ENCODE measurements around the gene CCDC158.
"Not testable (repeated sequence)": the region's sequence is repeated elsewhere in the genome, so short reads cannot be mapped to it uniquely, and the experiment has no call there.

The CCDC158 gene

DNA sequence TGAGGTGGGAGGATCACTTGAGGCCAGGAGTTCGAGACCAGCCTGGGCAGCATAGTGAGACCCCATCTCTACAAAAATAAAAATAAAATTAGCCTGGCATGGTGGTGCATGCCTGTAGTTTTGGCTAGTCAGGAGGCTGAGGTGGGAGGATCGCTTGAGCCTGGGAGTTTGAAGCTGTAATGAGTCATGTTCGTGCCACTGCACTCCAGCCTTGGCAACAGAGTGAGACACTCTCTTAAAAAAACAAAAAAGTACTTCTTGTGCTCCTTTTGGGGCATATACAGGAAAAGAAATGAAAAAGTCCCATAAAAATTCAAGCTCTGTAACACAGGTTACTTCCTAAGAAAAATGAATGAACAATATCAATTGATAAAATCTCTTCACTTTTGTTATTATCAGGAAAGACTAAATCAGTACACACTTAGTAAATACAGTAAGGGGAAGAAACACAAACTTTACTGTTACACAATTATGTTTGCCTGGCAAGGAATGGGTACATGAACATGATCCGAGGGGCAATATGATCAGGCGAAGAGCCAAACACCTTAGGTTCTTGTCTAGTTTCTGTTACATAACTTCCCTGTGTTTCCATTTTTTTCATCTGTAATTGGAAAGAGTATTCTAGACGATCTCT, 46.9 kb downstream of the CCDC158 start:
- no peak for DNase-seq (ENCODE audit: extremely low read depth in 1 of 2, low read depth in 1 of 2)

DNA sequence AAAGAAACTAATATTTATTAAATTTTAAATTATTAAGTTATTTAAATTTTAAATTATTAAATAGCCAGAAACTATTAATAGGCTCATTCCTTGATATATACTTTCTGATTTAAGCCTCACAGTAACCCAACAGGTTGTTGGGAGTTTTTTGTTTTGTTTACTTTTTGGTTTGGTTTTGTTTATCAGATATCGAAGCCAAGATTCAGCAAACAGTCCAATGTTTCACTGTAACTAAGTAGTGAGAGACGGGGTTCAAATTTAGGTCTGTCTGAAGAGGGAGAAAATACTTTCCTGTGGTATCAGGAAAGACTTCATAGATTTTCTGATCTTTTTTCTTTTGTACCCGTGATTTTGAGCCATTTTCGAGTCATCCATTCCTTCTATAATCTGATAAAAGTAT, 54.2 kb downstream of the CCDC158 start:
- no peak for DNase-seq (ENCODE audit: extremely low read depth in 1 of 2, low read depth in 1 of 2)

DNA sequence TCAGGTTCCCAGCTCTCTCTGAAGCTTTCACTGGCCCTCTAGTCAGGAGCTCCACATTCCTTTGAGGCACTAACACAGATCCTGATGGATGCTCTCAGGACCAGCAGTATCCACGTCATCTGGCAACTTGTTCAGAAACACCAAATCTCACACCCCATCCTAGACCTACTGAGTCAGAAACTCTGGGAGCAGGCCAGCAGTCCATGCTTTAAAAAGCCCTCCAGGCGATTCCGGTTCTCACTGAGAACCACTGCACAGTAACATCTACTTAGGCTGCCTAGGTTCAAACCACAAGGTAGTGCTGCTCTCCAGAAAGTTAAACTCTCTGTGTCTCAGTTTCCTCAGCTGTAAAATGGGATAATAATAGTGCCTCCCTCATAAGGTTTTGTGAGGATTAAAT, 55.3 kb downstream of the CCDC158 start:
- DNase-seq (ENCODE audit: extremely low read depth in 1 of 2, low read depth in 1 of 2) = no peak

DNA sequence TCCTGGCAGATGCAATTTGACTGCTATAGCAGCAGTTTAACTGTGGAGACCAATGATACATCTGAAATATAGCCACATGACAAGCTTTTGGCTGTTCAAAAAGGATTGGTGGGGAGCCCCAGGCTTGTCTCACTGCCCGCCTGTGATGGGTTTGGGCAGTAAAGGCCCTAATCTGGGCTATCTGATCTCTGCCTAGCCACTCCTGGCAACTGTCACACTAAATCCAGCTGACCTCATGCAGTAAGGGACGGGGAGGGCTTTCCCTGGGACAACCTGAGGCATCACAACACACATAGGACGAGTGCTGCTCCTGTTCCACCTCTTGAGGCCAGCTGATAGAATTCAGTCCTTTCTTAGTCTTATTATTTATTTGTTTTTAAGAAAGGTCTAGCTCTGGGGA, 56.2 kb downstream of the CCDC158 start:
- DNase-seq (ENCODE audit: extremely low read depth in 1 of 2, low read depth in 1 of 2) = no peak

DNA sequence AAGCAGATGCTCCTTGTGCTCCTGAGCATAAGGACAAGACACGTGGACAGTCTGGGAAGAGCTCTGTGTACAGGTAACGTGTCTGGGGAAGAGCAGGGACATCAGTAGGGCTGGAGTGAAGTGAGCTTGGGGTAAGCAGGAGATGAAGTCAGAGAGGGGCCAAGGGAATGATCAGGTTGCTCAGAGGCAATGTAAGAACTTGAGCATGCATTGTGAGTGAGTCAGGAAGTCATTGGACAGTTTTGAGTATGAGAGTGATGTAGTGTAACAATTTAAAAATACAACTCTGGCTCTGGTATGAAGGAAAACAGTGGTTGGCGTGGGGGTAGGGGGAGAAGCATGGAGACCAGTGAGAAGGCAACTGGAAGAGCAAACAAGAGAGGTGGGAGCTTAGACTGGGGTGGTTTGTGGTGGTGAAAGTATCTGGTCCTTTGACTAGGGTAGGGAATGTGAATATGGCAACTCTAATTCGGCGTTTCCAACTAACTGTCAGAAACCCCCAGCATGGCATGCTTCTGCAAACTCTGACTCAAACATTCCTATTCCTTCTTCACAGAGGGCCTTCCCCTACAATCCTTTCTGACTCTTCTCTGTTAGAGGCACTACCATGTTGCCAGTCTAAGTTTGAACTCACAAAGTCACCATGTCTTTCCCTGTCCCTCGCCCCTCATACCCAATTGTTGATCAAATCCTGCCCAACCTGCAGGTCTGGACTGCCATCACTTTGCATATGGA, 57.2 kb downstream of the CCDC158 start:
- no peak for DNase-seq (ENCODE audit: extremely low read depth in 1 of 2, low read depth in 1 of 2)

DNA sequence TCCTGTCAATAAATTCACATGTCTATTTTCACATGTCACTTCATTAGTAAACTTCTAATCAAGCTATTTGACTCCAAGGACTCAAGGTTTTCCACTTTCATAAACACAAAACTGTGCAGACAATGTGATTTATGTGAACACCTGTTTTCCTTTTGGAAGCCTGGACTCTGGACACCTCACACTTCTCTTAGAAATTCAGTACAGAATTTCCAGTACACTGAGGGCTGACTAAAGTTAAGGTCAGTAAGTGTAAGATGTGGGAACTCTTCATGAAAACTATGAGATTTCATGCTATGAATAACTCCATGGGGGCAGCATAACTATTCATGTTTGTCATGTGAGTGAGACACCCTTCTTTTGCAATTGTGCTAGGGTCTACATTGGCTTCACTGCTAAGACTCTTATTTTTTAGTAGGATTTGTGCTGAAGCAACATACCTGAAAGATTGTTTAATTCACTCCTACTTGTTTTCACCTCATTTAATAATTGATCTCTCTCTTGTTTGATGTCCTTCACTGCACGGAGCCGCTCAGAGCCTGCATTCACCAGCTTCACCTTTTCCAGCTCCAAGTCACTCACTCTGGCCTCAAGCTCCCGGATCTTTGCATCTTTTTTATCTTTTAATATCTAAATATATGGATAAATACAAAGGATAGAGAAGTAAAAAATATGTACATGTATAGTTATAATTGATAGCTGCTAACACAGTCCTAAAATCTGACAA, 59.1 kb downstream of the CCDC158 start:
- no peak for DNase-seq (ENCODE audit: extremely low read depth in 1 of 2, low read depth in 1 of 2)

DNA sequence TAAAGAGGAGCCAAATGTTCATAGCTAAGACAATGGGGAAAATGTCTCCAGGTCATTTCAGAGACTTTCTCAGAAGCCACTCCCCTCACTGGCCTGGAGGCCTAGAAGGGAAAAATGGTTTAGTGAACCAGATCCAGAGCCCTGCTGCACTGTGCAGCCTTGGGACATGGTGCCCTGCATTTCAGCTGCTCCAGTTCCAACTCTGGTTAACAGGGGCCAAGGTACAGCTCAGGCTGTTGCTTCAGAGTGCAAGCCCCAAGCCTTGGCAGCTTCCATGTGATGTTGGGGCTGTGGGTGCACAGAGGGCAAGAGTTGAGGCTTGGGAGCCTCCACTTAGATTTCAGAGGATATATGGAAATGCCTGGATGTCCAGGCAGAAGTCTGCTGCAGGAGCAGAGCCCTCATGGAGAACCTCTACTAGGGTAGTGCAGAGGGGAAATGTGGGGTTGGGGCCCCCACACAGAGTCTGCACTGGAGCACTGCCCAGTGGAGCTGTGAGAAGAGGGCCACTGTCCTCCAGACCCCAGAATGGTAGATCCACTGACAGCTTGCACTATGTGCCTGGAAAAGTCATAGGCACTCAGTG, 61.0 kb downstream of the CCDC158 start:
- DNase-seq (ENCODE audit: extremely low read depth in 1 of 2, low read depth in 1 of 2) = not testable (repeated sequence)

DNA sequence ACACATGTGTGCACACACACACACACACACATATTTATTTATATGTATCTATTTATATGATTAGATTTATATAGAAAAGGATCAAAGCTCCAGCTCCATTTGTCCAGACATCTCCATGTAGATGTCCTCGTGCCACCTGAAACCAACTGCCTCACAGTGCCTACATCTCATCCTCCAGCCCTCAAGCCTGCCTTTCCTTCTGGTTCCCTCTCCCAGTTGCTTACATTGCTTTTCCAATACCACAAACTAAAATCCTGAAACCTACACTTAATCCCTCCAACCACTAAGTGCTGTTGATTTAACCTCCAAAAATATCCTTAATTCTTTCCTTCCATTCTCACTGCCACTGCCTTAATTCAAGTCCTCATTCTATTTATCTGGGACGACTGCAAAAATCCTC, 63.0 kb downstream of the CCDC158 start:
- DNase-seq (ENCODE audit: extremely low read depth in 1 of 2, low read depth in 1 of 2) = no peak

DNA sequence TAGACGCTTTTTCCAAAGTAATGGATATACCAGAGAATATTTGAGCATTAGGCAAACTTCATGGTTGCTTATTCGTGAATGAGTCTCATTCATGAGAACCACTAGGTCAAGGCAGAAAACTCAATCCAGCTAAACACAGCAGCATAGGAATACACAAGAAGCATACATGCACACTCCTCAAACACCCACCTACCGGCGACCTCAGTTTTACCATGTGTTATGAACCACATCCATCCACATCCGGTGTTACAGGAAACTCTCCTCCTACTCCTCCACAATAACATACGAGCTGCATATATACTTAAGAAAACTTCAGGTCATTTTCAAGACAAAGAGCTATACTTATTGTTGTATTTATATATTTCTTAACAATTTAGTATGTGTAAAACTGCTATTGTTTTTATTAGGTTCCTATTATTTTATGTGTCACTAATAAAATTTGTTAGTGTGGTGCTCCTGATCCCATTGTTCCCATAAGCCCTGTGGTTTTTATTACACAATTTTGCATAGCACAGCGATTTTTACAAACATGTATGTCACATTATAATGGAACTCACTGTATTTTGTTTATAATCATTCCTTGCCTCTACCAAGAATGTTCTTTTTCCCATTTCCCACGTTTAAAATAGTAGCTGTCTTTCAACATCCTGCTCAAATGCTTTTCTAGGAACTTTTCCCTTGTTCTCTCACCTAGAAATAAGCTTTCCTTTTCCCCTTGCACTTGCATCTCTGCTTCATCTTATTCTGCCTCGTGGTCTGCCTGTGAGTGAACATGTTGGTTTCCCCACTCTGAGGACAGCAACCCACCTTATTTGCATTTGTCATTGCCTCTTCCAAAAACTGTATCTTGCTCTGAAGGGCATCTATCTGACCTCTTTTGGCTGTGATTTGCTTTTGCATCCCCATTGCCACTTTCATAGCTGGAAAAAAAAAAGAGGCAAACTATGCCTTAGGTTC, 66.1 kb downstream of the CCDC158 start:
- DNase-seq (ENCODE audit: extremely low read depth in 1 of 2, low read depth in 1 of 2) = no peak

DNA sequence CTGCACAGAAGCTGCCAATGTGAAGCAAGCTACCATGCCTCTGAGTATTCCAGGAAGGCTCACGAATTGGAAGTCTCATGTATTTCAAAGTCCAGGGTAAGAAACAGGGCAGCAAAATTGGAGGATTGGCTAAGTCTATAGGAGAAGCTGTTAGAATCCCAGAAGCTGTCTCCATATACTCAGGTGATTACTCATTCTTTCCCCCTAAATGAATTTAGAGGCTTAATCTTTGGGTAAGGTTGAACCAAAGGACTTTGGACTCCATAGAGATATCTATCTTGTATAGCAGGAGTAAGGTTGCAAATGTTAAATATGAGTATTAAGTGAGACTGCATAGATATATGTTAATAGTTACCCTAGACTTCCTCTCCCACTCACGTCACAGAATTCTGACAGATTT, 78.1 kb downstream of the CCDC158 start:
- DNase-seq (ENCODE audit: extremely low read depth in 1 of 2, low read depth in 1 of 2) = no peak

DNA sequence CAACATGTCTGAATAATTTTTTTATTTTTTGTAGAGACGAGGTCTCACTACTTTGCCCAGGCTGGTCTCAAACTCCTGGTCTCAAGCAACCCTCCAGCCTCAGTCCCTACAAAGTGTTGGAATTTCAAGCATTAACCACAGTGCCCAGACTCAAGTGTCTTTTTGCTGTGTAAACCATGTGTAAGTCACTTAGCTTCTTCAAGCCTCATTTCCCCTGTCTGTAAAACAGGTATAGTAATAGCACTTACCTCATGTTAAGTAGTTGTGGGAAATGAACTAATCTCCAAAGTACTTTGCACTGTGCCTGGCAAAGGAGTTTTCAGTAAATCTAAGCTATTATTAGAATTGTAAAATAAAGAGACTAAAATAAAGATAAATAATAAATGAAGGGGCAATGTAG, 78.8 kb downstream of the CCDC158 start:
- DNase-seq (ENCODE audit: extremely low read depth in 1 of 2, low read depth in 1 of 2) = no peak

DNA sequence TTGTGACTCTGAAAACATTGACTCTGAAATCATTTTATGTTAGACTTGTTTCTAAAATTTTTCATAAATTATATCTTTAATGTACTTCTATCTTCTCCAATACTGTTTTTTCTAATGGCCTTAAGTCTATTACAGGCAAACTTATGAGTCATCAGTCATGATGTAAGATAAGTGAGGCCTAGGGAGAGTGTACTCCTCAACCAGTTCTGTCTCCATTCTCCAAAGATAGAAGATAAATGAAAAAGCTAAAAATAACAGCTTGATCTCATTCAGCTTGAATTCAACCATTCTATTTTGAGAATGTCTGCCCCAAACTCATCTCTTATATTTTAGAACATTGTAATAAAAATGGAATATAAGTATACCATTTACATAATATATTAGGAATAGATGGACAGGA, 79.9 kb downstream of the CCDC158 start:
- DNase-seq (ENCODE audit: extremely low read depth in 1 of 2, low read depth in 1 of 2) = no peak

DNA sequence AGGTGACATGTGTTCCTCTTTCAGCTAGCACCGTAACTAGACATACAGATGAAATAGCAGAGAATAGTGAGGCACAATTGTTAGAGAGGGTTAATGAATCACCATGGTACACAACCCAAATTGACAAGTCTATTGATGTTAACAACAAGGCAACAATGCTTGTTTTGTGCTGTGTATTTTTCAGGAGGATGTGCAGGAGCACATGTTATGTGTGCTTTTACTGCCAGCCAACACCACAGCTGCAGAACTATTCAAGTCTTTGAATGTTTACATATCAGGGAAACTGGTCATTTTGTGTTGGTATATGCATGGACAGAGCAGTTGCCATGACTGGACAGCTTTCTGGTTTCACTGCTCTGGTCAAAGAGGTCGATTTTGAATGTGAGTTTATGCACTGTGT, 81.6 kb downstream of the CCDC158 start:
- no peak for DNase-seq (ENCODE audit: extremely low read depth in 1 of 2, low read depth in 1 of 2)

DNA sequence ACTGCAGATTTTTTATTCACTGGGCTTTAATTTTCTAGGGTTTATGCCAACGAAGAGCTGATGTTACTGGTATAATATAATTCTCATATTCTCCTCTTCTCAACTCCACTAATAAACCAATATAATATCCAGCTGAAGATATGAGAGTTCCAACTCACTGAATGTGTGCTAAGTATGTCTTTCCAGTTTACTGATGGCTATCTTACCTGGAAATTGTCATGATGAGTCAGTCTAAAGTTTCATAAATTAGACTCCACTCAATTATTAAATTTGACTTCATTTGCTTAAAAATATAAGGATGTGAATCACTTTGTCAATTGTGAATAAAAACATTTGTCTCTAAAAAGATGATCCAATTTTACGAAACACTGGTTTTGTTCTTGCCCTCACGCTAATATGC, 86.1 kb downstream of the CCDC158 start:
- no peak for DNase-seq (ENCODE audit: extremely low read depth in 1 of 2, low read depth in 1 of 2)

DNA sequence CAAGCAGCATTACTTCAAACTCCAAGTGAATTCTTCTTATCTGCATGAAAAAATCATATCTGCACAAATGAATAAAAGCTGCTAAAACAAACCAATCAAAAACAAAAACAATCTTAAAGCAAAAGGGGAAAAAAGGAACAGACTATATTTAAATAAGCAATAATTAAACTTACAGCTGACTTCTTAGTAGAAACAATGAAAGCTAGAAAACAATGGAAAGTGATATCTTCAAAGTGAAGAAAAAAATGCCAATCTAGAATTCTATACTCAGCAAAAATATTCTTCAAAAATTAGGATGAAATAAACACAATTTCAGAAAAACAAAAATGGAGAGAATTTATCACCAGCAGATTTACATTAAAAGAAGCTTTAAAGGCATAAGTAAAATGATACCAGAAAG, 94.4 kb downstream of the CCDC158 start:
- no peak for DNase-seq (ENCODE audit: extremely low read depth in 1 of 2, low read depth in 1 of 2)

DNA sequence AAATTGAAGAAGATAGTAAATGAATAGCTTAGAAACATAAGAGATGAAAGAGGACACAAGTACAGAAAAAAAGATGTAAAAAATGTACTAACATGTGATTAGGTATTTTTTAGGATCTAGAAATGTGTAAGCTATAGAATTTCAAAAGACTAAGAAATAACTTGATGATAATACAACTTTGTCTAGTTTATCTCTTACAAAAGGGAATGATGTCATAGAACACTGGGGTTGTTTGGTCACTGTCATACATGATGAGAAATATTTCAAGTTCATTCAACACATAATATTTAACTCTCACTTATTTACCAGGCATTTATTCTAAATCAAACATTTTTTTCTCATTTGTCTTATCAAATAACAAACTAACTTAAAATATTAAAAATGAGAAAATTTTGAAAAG, 95.9 kb downstream of the CCDC158 start:
- no peak for DNase-seq (ENCODE audit: extremely low read depth in 1 of 2, low read depth in 1 of 2)

DNA sequence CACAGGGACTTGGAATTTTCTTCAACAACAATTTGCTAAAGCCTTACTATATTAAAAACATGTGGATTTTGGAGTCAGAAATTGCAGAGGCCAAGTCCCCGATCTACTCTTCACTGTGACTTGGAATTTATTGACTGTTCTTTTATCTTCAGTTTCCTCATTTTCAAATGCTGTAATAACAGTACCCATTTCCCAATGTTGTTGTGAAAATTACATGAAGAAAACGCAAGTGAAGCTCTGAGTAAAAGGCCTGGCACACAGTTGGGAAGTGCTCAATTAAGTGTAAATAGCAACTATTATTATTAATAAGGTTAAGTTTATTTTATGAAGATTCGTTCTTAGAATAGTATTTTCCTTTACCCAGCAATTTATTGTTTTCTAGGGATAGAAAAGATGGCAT, 98.7 kb downstream of the CCDC158 start:
- no peak for DNase-seq (ENCODE audit: extremely low read depth in 1 of 2, low read depth in 1 of 2)

DNA sequence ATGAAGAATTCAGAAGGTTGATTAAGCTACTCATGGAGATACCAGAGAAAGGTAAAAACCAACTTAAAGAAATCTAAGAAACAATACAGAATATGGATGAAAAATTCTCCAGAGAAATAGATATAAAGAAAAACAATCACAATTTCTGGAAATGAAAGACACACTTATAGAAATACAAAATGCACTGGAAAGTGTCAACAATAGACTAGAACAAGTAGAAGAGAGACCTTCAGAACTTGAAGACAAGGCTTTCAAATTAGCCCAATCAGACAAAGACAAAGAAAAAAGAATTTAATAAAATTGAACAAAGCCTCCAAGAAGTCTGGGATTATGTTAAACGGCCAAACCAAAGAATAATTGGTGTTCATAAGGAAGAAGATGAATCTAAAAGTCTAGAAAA, 104.8 kb downstream of the CCDC158 start:
- no peak for DNase-seq (ENCODE audit: extremely low read depth in 1 of 2, low read depth in 1 of 2)

DNA sequence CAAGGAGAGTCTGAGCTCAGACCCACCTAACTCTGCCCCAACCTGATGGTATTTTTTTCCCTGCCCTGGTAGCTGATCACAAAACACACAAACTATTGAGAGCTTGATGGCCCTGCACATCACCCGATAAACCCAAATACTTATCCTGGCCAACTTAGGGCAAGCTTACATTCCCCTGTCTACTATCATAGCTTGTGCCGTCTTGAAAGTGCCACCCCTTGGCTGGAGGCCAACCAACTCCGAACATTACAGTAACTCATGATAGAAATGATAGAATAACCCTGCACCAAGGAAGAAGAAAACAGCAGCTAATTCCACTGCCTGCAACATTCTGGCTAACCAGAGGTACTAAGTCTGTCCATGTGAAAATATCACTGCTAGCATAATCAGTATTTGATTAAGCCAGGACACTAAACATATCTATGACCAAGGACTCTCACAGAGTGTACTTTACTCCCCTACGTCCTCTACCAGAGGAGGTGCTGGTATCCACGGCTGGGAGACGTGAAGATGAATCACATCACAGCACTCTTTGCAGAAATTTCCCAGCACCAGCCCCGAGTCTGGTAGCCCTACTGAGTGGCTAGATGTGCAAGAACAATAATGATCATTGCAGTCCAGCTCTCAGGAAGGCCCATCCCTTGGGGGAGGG, 105.5 kb downstream of the CCDC158 start:
- no peak for DNase-seq (ENCODE audit: extremely low read depth in 1 of 2, low read depth in 1 of 2)

DNA sequence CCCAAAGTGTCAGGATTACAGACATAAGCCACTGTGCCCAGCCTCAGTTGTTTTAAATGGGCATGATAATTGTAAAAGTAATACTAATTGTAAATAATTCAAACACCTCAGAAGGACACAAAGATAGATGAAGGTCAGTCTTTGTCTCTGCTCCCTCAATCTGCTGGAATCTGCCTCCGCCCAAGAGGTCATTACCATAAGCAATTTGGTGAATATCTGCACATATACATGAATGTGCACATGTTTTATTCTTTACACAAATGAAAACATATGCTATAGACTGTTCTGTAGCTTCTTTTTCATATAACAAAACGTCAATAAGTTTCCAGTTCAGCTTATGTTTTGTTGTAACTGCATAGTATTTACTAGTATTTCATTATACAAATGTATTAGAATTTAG, 107.4 kb downstream of the CCDC158 start:
- no peak for DNase-seq (ENCODE audit: extremely low read depth in 1 of 2, low read depth in 1 of 2)
